IPS-NIHi7 (cell line): ENCODE data around the gene AIFM2.
"Not testable (repeated sequence)": the region's sequence is repeated elsewhere in the genome, so short reads cannot be mapped to it uniquely, and the experiment has no call there.

ENCODE experiments used
- DNase-seq: peaks from one replicate; pipeline ENCODE4 v3.0.0; 2012; ENCODE audit warnings: mixed read lengths; ENCODE audit errors: extremely low spot score

AIFM2 gene

GRCh38 chr10:70093335-70093944 is 39.2 kb downstream of the AIFM2 start:
- no peak for DNase-seq

- DNase-seq = no peak
Observed at GRCh38 chr10:70092389-70092718, 40.3 kb downstream of the AIFM2 start.

GRCh38 chr10:70090951-70091350 is 41.7 kb downstream of the AIFM2 start:
- no peak for DNase-seq

- DNase-seq = no peak
Observed at GRCh38 chr10:70090013-70090412, 42.6 kb downstream of the AIFM2 start.

- no peak for DNase-seq
Observed at GRCh38 chr10:70088308-70088698, 44.3 kb downstream of the AIFM2 start.

GRCh38 chr10:70087616-70088307 is 44.9 kb downstream of the AIFM2 start:
- no peak for DNase-seq

GRCh38 chr10:70085975-70086613 is 46.5 kb downstream of the AIFM2 start:
- DNase-seq = no peak

- no peak for DNase-seq
Observed at GRCh38 chr10:70084189-70084588, 48.4 kb downstream of the AIFM2 start.

GRCh38 chr10:70080789-70081188 is 51.8 kb downstream of the AIFM2 start:
- not testable (repeated sequence) for DNase-seq

- DNase-seq = no peak
Observed at GRCh38 chr10:70078937-70079336, 53.7 kb downstream of the AIFM2 start.

- no peak for DNase-seq
Observed at GRCh38 chr10:70078329-70078728, 54.3 kb downstream of the AIFM2 start.

GRCh38 chr10:70074971-70075370 is 57.7 kb downstream of the AIFM2 start:
- no peak for DNase-seq

GRCh38 chr10:70074165-70074564 is 58.5 kb downstream of the AIFM2 start:
- DNase-seq = no peak

- no peak for DNase-seq
Observed at GRCh38 chr10:70070834-70071233, 61.8 kb downstream of the AIFM2 start.

GRCh38 chr10:70069346-70069745 is 63.3 kb downstream of the AIFM2 start:
- DNase-seq = no peak

- DNase-seq = no peak
Observed at GRCh38 chr10:70068925-70069324, 63.7 kb downstream of the AIFM2 start.

- no peak for DNase-seq
Observed at GRCh38 chr10:70067586-70067985, 65.0 kb downstream of the AIFM2 start.

- no peak for DNase-seq
Observed at GRCh38 chr10:70066190-70066589, 66.4 kb downstream of the AIFM2 start.

- no peak for DNase-seq
Observed at GRCh38 chr10:70064486-70064885, 68.1 kb downstream of the AIFM2 start.

GRCh38 chr10:70063418-70064098 is 69.1 kb downstream of the AIFM2 start:
- no peak for DNase-seq
